ENCODE results near the gene ADAMTSL1. TPM values are rescaled to one million over a fixed set of nuclear protein-coding genes. Genes with fewer than 3 reads are reported as not detected.

Gene ADAMTSL1
- total RNA-seq, 2 experiments from 2014 or later, result not detected

GRCh38 chr9:18810581-18810980, 336.6 kb downstream of the ADAMTSL1 start:
- H3K4me1 Mint-ChIP-seq, result no peaks in the 10 kb centered on the region
- H3K9me3 Mint-ChIP-seq, result no peaks in the 10 kb centered on the region
- no peak for DNase-seq
- POLR2A ChIA-PET, result no interaction called here
- ATAC-seq (ENCODE audit: low read depth), result no peak
- no peaks in the 10 kb centered on the region for H3K36me3 Mint-ChIP-seq
- no peak overlapping the region for H3K4me3 Mint-ChIP-seq
- no peak overlapping the region for H3K27ac Mint-ChIP-seq
- peaks cover 11% of the 10 kb centered on the region for H3K27me3 Mint-ChIP-seq

GRCh38 chr9:18811171-18811570, 337.2 kb downstream of the ADAMTSL1 start:
- DNase-seq (no peak), ATAC-seq (ENCODE audit: low read depth) (no peak)
- Mint-ChIP-seq H3K36me3 (no peaks in the 10 kb centered on the region), H3K4me1 (no peaks in the 10 kb centered on the region), H3K27ac (no peak overlapping the region), H3K27me3 (peaks cover 11% of the 10 kb centered on the region), H3K9me3 (peaks cover 1% of the 10 kb centered on the region), H3K4me3 (no peak overlapping the region)
- POLR2A ChIA-PET, result no interaction called here

GRCh38 chr9:18819418-18819817, 345.5 kb downstream of the ADAMTSL1 start:
- Mint-ChIP-seq H3K27me3 (peaks cover 4% of the 10 kb centered on the region), H3K9me3 (peaks cover 1% of the 10 kb centered on the region), H3K4me1 (no peaks in the 10 kb centered on the region), H3K4me3 (no peak overlapping the region), H3K27ac (no peak overlapping the region), H3K36me3 (no peaks in the 10 kb centered on the region)
- ATAC-seq (ENCODE audit: low read depth) (no peak), DNase-seq (no peak)
- POLR2A ChIA-PET, result no interaction called here

GRCh38 chr9:18820566-18821095, 346.7 kb downstream of the ADAMTSL1 start:
- no peak overlapping the region for H3K4me3 Mint-ChIP-seq
- DNase-seq (no peak), ATAC-seq (ENCODE audit: low read depth) (no peak)
- POLR2A ChIA-PET, result no interaction called here
- peaks cover 3% of the 10 kb centered on the region for H3K27me3 Mint-ChIP-seq
- no peaks in the 10 kb centered on the region for H3K36me3 Mint-ChIP-seq
- no peak overlapping the region for H3K27ac Mint-ChIP-seq
- H3K4me1 Mint-ChIP-seq, result peaks cover 4% of the 10 kb centered on the region
- H3K9me3 Mint-ChIP-seq, result peaks cover 1% of the 10 kb centered on the region

GRCh38 chr9:18821788-18822187, 347.8 kb downstream of the ADAMTSL1 start:
- Mint-ChIP-seq H3K27ac (no peak overlapping the region), H3K4me3 (no peak overlapping the region), H3K9me3 (no peaks in the 10 kb centered on the region), H3K27me3 (no peaks in the 10 kb centered on the region), H3K36me3 (no peaks in the 10 kb centered on the region), H3K4me1 (peaks cover 9% of the 10 kb centered on the region)
- ATAC-seq (ENCODE audit: low read depth) (no peak), DNase-seq (no peak)
- POLR2A ChIA-PET, result no interaction called here

GRCh38 chr9:18822850-18823249, 348.9 kb downstream of the ADAMTSL1 start:
- ATAC-seq (ENCODE audit: low read depth) (no peak), DNase-seq (no peak)
- H3K9me3 Mint-ChIP-seq, result no peaks in the 10 kb centered on the region
- H3K36me3 Mint-ChIP-seq, result no peaks in the 10 kb centered on the region
- POLR2A ChIA-PET, result no interaction called here
- H3K27ac Mint-ChIP-seq, result no peak overlapping the region
- H3K27me3 Mint-ChIP-seq, result no peaks in the 10 kb centered on the region
- no peak overlapping the region for H3K4me3 Mint-ChIP-seq
- H3K4me1 Mint-ChIP-seq, result peaks cover 9% of the 10 kb centered on the region

- Mint-ChIP-seq H3K4me1 (peaks cover 9% of the 10 kb centered on the region), H3K27me3 (no peaks in the 10 kb centered on the region), H3K27ac (no peak overlapping the region), H3K36me3 (no peaks in the 10 kb centered on the region), H3K9me3 (no peaks in the 10 kb centered on the region), H3K4me3 (no peak overlapping the region)
- no peak for DNase-seq
- no peak for ATAC-seq (ENCODE audit: low read depth)
- POLR2A ChIA-PET, result interaction anchor here (0.6 kb wide), 1 partner anchor 18 kb away, joined by 4 read pairs; no protein-coding TSS in a partner anchor
Measured at GRCh38 chr9:18824095-18824666, 350.2 kb downstream of the ADAMTSL1 start.

- POLR2A ChIA-PET, result no interaction called here
Measured at GRCh38 chr9:18825656-18826170, 351.8 kb downstream of the ADAMTSL1 start.

GRCh38 chr9:18826248-18826647, 352.3 kb downstream of the ADAMTSL1 start:
- DNase-seq, result no peak
- no peak for ATAC-seq (ENCODE audit: low read depth)
- Mint-ChIP-seq H3K4me3 (no peak overlapping the region), H3K9me3 (no peaks in the 10 kb centered on the region), H3K27ac (no peak overlapping the region), H3K4me1 (peaks cover 9% of the 10 kb centered on the region), H3K27me3 (no peaks in the 10 kb centered on the region), H3K36me3 (no peaks in the 10 kb centered on the region)
- POLR2A ChIA-PET, result no interaction called here

More at GRCh38 chr9:18825656-18826170, 351.8 kb downstream of the ADAMTSL1 start:
- ATAC-seq (ENCODE audit: low read depth), result peak; percentile 36
- Mint-ChIP-seq H3K9me3 (no peaks in the 10 kb centered on the region), H3K4me1 (peaks cover 9% of the 10 kb centered on the region), H3K27me3 (no peaks in the 10 kb centered on the region), H3K4me3 (peak overlapping the region; percentile 22), H3K27ac (peak overlapping the region; percentile 46), H3K36me3 (no peaks in the 10 kb centered on the region)
- no peak for DNase-seq

GRCh38 chr9:18829066-18829465, 355.1 kb downstream of the ADAMTSL1 start:
- DNase-seq (no peak), ATAC-seq (ENCODE audit: low read depth) (no peak)
- Mint-ChIP-seq H3K4me1 (peaks cover 9% of the 10 kb centered on the region), H3K36me3 (no peaks in the 10 kb centered on the region), H3K9me3 (no peaks in the 10 kb centered on the region), H3K4me3 (no peak overlapping the region), H3K27ac (no peak overlapping the region), H3K27me3 (peaks cover 2% of the 10 kb centered on the region)
- POLR2A ChIA-PET, result no interaction called here

- POLR2A ChIA-PET, result no interaction called here
Measured at GRCh38 chr9:18829873-18830272, 355.9 kb downstream of the ADAMTSL1 start.

GRCh38 chr9:18834740-18835361, 360.9 kb downstream of the ADAMTSL1 start:
- H3K4me3 Mint-ChIP-seq, result no peak overlapping the region
- POLR2A ChIA-PET, result no interaction called here
- no peaks in the 10 kb centered on the region for H3K4me1 Mint-ChIP-seq
- ATAC-seq (ENCODE audit: low read depth) (no peak), DNase-seq (no peak)
- no peaks in the 10 kb centered on the region for H3K9me3 Mint-ChIP-seq
- no peak overlapping the region for H3K27ac Mint-ChIP-seq
- H3K27me3 Mint-ChIP-seq, result peaks cover 7% of the 10 kb centered on the region
- no peaks in the 10 kb centered on the region for H3K36me3 Mint-ChIP-seq

More at GRCh38 chr9:18829873-18830272, 355.9 kb downstream of the ADAMTSL1 start:
- DNase-seq, result no peak
- Mint-ChIP-seq H3K36me3 (no peaks in the 10 kb centered on the region), H3K27ac (no peak overlapping the region), H3K9me3 (no peaks in the 10 kb centered on the region), H3K27me3 (peaks cover 2% of the 10 kb centered on the region), H3K4me1 (peaks cover 9% of the 10 kb centered on the region), H3K4me3 (no peak overlapping the region)
- no peak for ATAC-seq (ENCODE audit: low read depth)

GRCh38 chr9:18837402-18837801, 363.4 kb downstream of the ADAMTSL1 start:
- no peaks in the 10 kb centered on the region for H3K36me3 Mint-ChIP-seq
- H3K27me3 Mint-ChIP-seq, result peaks cover 5% of the 10 kb centered on the region
- ATAC-seq (ENCODE audit: low read depth) (no peak), DNase-seq (no peak)
- no peaks in the 10 kb centered on the region for H3K9me3 Mint-ChIP-seq
- no peak overlapping the region for H3K4me3 Mint-ChIP-seq
- no peak overlapping the region for H3K27ac Mint-ChIP-seq
- POLR2A ChIA-PET, result no interaction called here
- no peaks in the 10 kb centered on the region for H3K4me1 Mint-ChIP-seq

Measured in activated naive CD8-positive, alpha-beta T cell treated with anti-CD3 and anti-CD28 coated beads, Interleukin-2, amount 10 ng/mL, durations not matched to agents 7 days and 5 days (primary cell).